Dermis microvascular lymphatic vessel endothelial cell (primary cell): Measurements from ENCODE around the gene GADD45G. TPM values are rescaled to one million over a fixed set of nuclear protein-coding genes. Genes with fewer than 3 reads are reported as not detected.

ENCODE experiments used
- DNase-seq, 2 donors: peaks; one replicate each; pipeline versions ENCODE4 v3.0.0 to v3.0.0-alpha.2; 2010; ENCODE audit warnings: low read depth in 2 of 2
- total RNA-seq: library from RNA; depleted of rRNA; stranded (reverse); fragments of >200 nt; gene quantifications from 2 replicates; pipeline ENCODE4 v1.2.1, GENCODE V29; 2014

The GADD45G gene
- total RNA-seq, 1 donor from 2014 or later: under 0.01 TPM

GRCh38 chr9:89648247-89649000 lies 43.6 kb downstream of the GADD45G start:
- no peak for DNase-seq

- no peak for DNase-seq
These were observed 44.4 kb downstream of the GADD45G start for GRCh38 chr9:89649039-89649691.

GRCh38 chr9:89654025-89654662 lies 49.3 kb downstream of the GADD45G start:
- DNase-seq: no peak

- no peak for DNase-seq
These were observed 50.5 kb downstream of the GADD45G start for GRCh38 chr9:89655056-89655989.

Other genes with a start within 250 kb of the GADD45G start
- 2.3 and 4.9 TPM in 2 replicates for gene SEMA4D, start 106.9 kb upstream of the GADD45G start, total RNA-seq